Neural cell (in vitro differentiated cells): Measurements from ENCODE around the gene BNC2. TPM values are rescaled to one million over a fixed set of nuclear protein-coding genes. Genes with fewer than 3 reads are reported as not detected.

Experiments
- H2AFZ ChIP-seq: fragments of 200-600, 300-800 bp; sonication (generic), shearing (Covaris generic); 2 replicates; pipeline ENCODE4 v1.6.0; 2014; ENCODE audit warnings: low read depth, mild to moderate bottlenecking, antibody characterized with exemption, low read length, moderate library complexity
- H3F3A ChIP-seq: fragments of 200-600 bp; shearing (Covaris generic); 2 replicates; pipeline ENCODE4 v1.6.1; 2016; ENCODE audit warnings: mild to moderate bottlenecking, moderate library complexity, mixed read lengths, antibody characterized with exemption, low read length; ENCODE audit not compliant: insufficient read depth, poor library complexity, severe bottlenecking
- H3K27ac ChIP-seq: fragments of 200-600, 300-800 bp; sonication (generic), shearing (Covaris generic); 2 replicates; pipeline ENCODE4 v1.5.1; 2014; ENCODE audit warnings: mild to moderate bottlenecking, low read length, moderate library complexity
- H3K27me3 ChIP-seq: fragments of 300-800, 200-600 bp; sonication (generic), shearing (Covaris generic); 2 replicates; pipeline ENCODE4 v1.6.0; 2014; ENCODE audit warnings: mild to moderate bottlenecking, low read depth, low read length, moderate library complexity; ENCODE audit not compliant: insufficient read depth
- H3K36me3 ChIP-seq: fragments of 300-800, 200-600 bp; sonication (generic), shearing (Covaris generic); 2 replicates; pipeline ENCODE4 v1.5.1; 2014; ENCODE audit warnings: mild to moderate bottlenecking, antibody characterized with exemption, low read length, moderate library complexity; ENCODE audit not compliant: insufficient read depth
- H3K4me2 ChIP-seq: fragments of 300-800, 200-600 bp; sonication (generic), shearing (Covaris generic); 2 replicates; pipeline ENCODE4 v1.6.0; 2014; ENCODE audit warnings: mild to moderate bottlenecking, low read length
- H3K4me3 ChIP-seq: fragments of 300-800, 200-600 bp; sonication (generic), shearing (Covaris generic); 2 replicates; pipeline ENCODE4 v1.5.1; 2014; ENCODE audit warnings: mild to moderate bottlenecking, low read length, moderate library complexity
- H3K79me2 ChIP-seq: fragments of 200-600 bp; shearing (Covaris generic); replicated peaks from 2 replicates; pipeline ENCODE4 v1.6.0; 2014; ENCODE audit warnings: mild to moderate bottlenecking, low read length, moderate library complexity; ENCODE audit not compliant: insufficient read depth
- H3K9ac ChIP-seq: fragments of 300-800, 200-600 bp; sonication (generic), shearing (Covaris generic); 2 replicates; pipeline ENCODE4 v1.6.1; 2016; ENCODE audit warnings: mild to moderate bottlenecking, low read length, mixed read lengths
- H3K9me2 ChIP-seq: fragments of 200-600 bp; shearing (Covaris generic); 2 replicates; pipeline ENCODE4 v1.6.1; 2016; ENCODE audit warnings: mild to moderate bottlenecking, low read length, mixed read lengths; ENCODE audit not compliant: insufficient read depth
- H3K9me3 ChIP-seq: fragments of 200-600, 300-800 bp; sonication (generic), shearing (Covaris generic); 2 replicates; pipeline ENCODE4 v1.6.1; 2016; ENCODE audit warnings: mild to moderate bottlenecking, mixed run types, low read length, moderate library complexity, mixed read lengths
- H4K20me1 ChIP-seq: fragments of 200-600 bp; shearing (Covaris generic); 2 replicates; pipeline ENCODE4 v1.6.1; 2016; ENCODE audit warnings: mild to moderate bottlenecking, mixed run types; ENCODE audit not compliant: insufficient read depth
- CTCF ChIP-seq: fragments of 450-650 bp; IDR thresholded peaks from 2 replicates; pipeline ENCODE4 v1.5.1; 2014; ENCODE audit warnings: antibody characterized with exemption, mild to moderate bottlenecking, moderate library complexity; ENCODE audit not compliant: poor library complexity, severe bottlenecking
- EP300 ChIP-seq: fragments of 450-650 bp; conservative IDR thresholded peaks from 2 replicates; pipeline ENCODE4 v1.6.1; 2014; ENCODE audit warnings: antibody characterized with exemption, mild to moderate bottlenecking, moderate library complexity; ENCODE audit not compliant: poor library complexity, severe bottlenecking
- EZH2 ChIP-seq: fragments of 200-600, 300-800 bp; shearing (Covaris generic), sonication (generic); IDR thresholded peaks from 2 replicates; pipeline ENCODE4 v1.6.1; 2014; ENCODE audit warnings: antibody characterized with exemption, low read length, borderline replicate concordance, mild to moderate bottlenecking; ENCODE audit not compliant: insufficient read depth, poor library complexity, severe bottlenecking
- MXI1 ChIP-seq: fragments of 450-650 bp; conservative IDR thresholded peaks from 2 replicates; pipeline ENCODE4 v1.6.1; 2014; ENCODE audit warnings: antibody characterized with exemption, mild to moderate bottlenecking; ENCODE audit not compliant: poor library complexity, severe bottlenecking
- POLR2AphosphoS5 ChIP-seq: IDR thresholded peaks from 2 replicates; pipeline ENCODE4 v1.6.1; 2012
- RAD21 ChIP-seq: fragments of 450-650 bp; conservative IDR thresholded peaks from 2 replicates; pipeline ENCODE4 v1.6.1; 2014; ENCODE audit warnings: antibody characterized with exemption, mild to moderate bottlenecking, moderate library complexity
- REST ChIP-seq: IDR thresholded peaks from 2 replicates; pipeline ENCODE4 v1.6.1; 2012; ENCODE audit warnings: borderline replicate concordance
- SMC3 ChIP-seq: fragments of 450-650 bp; conservative IDR thresholded peaks from 2 replicates; pipeline ENCODE4 v1.6.1; 2014; ENCODE audit warnings: antibody characterized with exemption, mild to moderate bottlenecking, moderate library complexity; ENCODE audit not compliant: poor library complexity
- TAF1 ChIP-seq: IDR thresholded peaks from 2 replicates; pipeline ENCODE4 v1.6.1; 2012; ENCODE audit warnings: low read depth
- polyA plus RNA-seq: library from polyadenylated mRNA; depleted of rRNA; stranded (reverse); fragments of >200 nt; gene quantifications from 2 replicates; pipeline ENCODE4 v1.2.3, GENCODE V29; 2014

Gene BNC2
- polyA plus RNA-seq, 1 donor from 2014 or later, result 1.3 TPM

GRCh38 chr9:16426716-16427115 is 443.8 kb downstream of the BNC2 start:
- H3K79me2 ChIP-seq, result no peaks in the 10 kb centered on the region
- no peaks in the 10 kb centered on the region for H3K9me3 ChIP-seq
- no peak overlapping the region for H3K4me2 ChIP-seq
- no peaks in the 10 kb centered on the region for H3K9me2 ChIP-seq
- no peaks in the 10 kb centered on the region for H4K20me1 ChIP-seq
- H2AFZ ChIP-seq, result no peak overlapping the region
- no peak overlapping the region for H3K27ac ChIP-seq
- H3K4me3 ChIP-seq, result no peak overlapping the region
- no peak overlapping the region for H3K9ac ChIP-seq
- H3K27me3 ChIP-seq, result peaks cover 3% of the 10 kb centered on the region
- TF ChIP-seq TAF1 (no peak), CTCF (no peak), SMC3 (no peak), RAD21 (no peak), EZH2 (no peak), EP300 (no peak), REST (no peak), MXI1 (no peak), POLR2AphosphoS5 (no peak)
- no peaks in the 10 kb centered on the region for H3F3A ChIP-seq
- H3K36me3 ChIP-seq, result no peaks in the 10 kb centered on the region

GRCh38 chr9:16425562-16426231 is 444.8 kb downstream of the BNC2 start:
- TF ChIP-seq EZH2 (no peak), REST (no peak), CTCF (no peak), RAD21 (no peak), MXI1 (no peak), EP300 (no peak), POLR2AphosphoS5 (no peak), TAF1 (no peak), SMC3 (no peak)
- no peaks in the 10 kb centered on the region for H3K9me2 ChIP-seq
- H3K9me3 ChIP-seq, result no peaks in the 10 kb centered on the region
- H3K4me3 ChIP-seq, result no peak overlapping the region
- H3K36me3 ChIP-seq, result no peaks in the 10 kb centered on the region
- H3K27ac ChIP-seq, result no peak overlapping the region
- H3K4me2 ChIP-seq, result no peak overlapping the region
- no peaks in the 10 kb centered on the region for H4K20me1 ChIP-seq
- H3K9ac ChIP-seq, result no peak overlapping the region
- no peak overlapping the region for H2AFZ ChIP-seq
- H3F3A ChIP-seq, result no peaks in the 10 kb centered on the region
- H3K79me2 ChIP-seq, result no peaks in the 10 kb centered on the region
- H3K27me3 ChIP-seq, result peaks cover 3% of the 10 kb centered on the region
